ENCODE measurements around the gene MTA1.

The MTA1 gene

DNA sequence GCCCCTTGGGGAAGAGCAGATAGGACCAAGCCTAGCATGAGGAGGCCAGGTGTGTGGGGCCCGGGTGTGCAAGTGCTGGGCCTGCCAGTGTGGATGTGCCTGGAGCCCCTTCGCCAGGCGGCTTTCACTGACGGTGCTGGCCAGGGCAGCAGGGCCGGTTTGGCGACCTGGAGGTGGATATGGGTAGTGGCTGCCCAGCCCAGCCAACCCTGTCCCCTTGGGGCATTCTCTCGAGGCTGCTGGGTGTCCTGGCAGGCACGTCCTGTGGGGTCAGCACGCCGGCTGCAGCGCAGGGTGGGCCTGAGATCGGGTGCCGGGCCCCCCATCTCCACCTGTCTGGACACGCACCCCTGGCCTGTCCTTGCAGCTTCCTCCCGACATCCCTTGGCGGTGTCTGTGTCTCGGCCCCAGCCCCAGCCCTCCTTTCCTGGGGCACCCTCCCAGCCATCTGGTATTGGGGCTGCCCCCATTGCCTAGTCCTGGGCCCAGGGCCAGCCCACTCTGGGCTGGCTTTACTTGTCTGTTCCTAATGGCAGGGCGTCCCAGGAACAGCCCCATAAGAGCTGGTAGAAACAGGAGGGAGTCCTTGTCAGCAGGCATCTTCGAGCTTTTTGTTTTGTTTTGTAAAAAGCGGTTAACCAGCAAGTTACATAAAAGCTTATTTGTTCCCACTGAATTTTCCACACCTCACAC lies 47.8 kb downstream of the MTA1 start:
- Histone ChIP-seq H3K27me3 (ENCODE audit: insufficient read depth, insufficient read length) (no peaks in the 10 kb centered on the region), H3K9ac (ENCODE audit: insufficient read length, low read depth) (no peak overlapping the region), H3K4me1 (ENCODE audit: insufficient read depth, insufficient read length) (peaks cover 19% of the 10 kb centered on the region), H3K9me3 (ENCODE audit: insufficient read depth, low read length) (no peaks in the 10 kb centered on the region), H3K36me3 (ENCODE audit: insufficient read depth, insufficient read length, low read length) (peaks cover 70% of the 10 kb centered on the region), H3K4me3 (ENCODE audit: insufficient read length, low read depth) (no peak overlapping the region)
- no peak for TF ChIP-seq SUZ12 (IDR thresholded peaks at IDR 0.05; ENCODE audit: extremely low read depth, insufficient read depth, insufficient read length)
- TF ChIP-seq YY1 (IDR thresholded peaks at IDR 0.05; ENCODE audit: insufficient read depth, insufficient read length), result no peak
- TF ChIP-seq ZNF274 (IDR thresholded peaks at IDR 0.05; ENCODE audit: low read depth, low read length), result no peak
- DNase-seq (ENCODE audit: low read depth, low spot score), result no peak

DNA sequence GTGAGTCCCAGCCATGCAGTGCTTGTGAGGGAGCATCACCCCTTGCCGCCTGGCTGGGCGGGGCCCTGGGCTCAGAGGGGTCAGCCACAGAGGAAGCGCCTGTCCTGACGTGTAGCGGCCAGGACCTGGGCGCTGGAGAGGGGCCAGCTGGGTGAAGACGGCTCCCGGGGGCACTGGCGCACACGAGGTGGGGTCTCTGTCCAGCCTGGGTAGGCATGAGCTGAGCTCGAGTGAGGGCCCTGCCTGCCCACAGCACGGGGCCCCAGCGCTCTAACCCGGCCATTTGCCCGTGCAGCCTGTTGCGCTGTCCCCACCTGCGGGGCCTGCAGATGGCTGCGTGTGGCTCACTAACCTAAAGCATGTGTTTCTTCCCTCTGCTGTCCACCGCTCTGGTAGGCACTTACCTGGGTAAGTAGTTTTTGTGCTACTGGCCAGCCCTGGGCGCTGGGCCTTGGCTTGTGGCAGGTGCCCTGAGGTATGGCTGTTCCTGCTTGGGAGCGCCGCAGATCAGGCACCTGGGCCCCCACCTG lies 48.4 kb downstream of the MTA1 start:
- Histone ChIP-seq H3K4me1 (ENCODE audit: insufficient read depth, insufficient read length) (peaks cover 22% of the 10 kb centered on the region), H3K36me3 (ENCODE audit: insufficient read depth, insufficient read length, low read length) (peaks cover 67% of the 10 kb centered on the region), H3K4me3 (ENCODE audit: insufficient read length, low read depth) (no peak overlapping the region), H3K27me3 (ENCODE audit: insufficient read depth, insufficient read length) (no peaks in the 10 kb centered on the region), H3K9ac (ENCODE audit: insufficient read length, low read depth) (no peak overlapping the region), H3K9me3 (ENCODE audit: insufficient read depth, low read length) (no peaks in the 10 kb centered on the region)
- DNase-seq (ENCODE audit: low read depth, low spot score), result no peak
- no peak for TF ChIP-seq YY1 (IDR thresholded peaks at IDR 0.05; ENCODE audit: insufficient read depth, insufficient read length)
- TF ChIP-seq SUZ12 (IDR thresholded peaks at IDR 0.05; ENCODE audit: extremely low read depth, insufficient read depth, insufficient read length), result no peak
- TF ChIP-seq ZNF274 (IDR thresholded peaks at IDR 0.05; ENCODE audit: low read depth, low read length), result no peak

- Histone ChIP-seq H3K9me3 (ENCODE audit: insufficient read depth, low read length) (no peaks in the 10 kb centered on the region), H3K36me3 (ENCODE audit: insufficient read depth, insufficient read length, low read length) (peaks cover 60% of the 10 kb centered on the region), H3K27me3 (ENCODE audit: insufficient read depth, insufficient read length) (no peaks in the 10 kb centered on the region), H3K4me3 (ENCODE audit: insufficient read length, low read depth) (no peak overlapping the region), H3K4me1 (ENCODE audit: insufficient read depth, insufficient read length) (peaks cover 27% of the 10 kb centered on the region), H3K9ac (ENCODE audit: insufficient read length, low read depth) (no peak overlapping the region)
- no peak for TF ChIP-seq SUZ12 (IDR thresholded peaks at IDR 0.05; ENCODE audit: extremely low read depth, insufficient read depth, insufficient read length)
- no peak for TF ChIP-seq ZNF274 (IDR thresholded peaks at IDR 0.05; ENCODE audit: low read depth, low read length)
- no peak for TF ChIP-seq YY1 (IDR thresholded peaks at IDR 0.05; ENCODE audit: insufficient read depth, insufficient read length)
- DNase-seq (ENCODE audit: low read depth, low spot score), result no peak
These were observed 49.1 kb downstream of the MTA1 start for GRCh38 chr14:105468621-105469241.

DNA sequence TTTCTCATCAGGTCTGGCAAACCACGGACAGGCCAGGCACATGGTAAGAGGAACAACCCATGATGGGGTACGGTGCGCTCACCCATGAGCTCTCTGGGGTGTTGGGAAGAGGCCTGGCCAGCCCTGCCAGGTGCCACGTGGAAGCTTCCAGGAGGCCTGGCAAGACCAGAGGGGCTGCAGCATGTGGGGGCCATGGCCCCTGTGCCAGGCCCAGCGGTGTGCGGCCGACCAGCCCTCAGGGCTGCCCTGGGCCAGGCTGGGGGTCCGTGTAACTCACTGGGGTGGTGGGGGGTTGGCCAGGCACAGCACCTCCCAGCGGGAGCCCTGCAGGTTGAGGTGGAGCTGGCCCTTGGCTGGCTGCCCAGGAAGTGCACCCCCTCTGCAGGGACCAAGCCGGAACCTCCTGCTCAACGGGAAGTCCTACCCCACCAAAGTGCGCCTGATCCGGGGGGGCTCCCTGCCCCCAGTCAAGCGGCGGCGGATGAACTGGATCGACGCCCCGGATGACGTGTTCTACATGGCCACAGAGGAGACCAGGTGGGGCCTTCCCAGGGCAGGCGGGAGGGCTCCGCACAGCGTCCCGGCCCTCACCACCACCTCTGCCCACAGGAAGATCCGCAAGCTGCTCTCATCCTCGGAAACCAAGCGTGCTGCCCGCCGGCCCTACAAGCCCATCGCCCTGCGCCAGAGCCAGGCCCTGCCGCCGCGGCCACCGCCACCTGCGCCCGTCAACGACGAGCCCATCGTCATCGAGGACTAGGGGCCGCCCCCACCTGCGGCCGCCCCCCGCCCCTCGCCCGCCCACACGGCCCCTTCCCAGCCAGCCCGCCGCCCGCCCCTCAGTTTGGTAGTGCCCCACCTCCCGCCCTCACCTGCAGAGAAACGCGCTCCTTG lies 50.1 kb downstream of the MTA1 start:
- Histone ChIP-seq H3K36me3 (ENCODE audit: insufficient read depth, insufficient read length, low read length) (peaks cover 51% of the 10 kb centered on the region), H3K4me3 (ENCODE audit: insufficient read length, low read depth) (no peak overlapping the region), H3K9ac (ENCODE audit: insufficient read length, low read depth) (no peak overlapping the region), H3K9me3 (ENCODE audit: insufficient read depth, low read length) (no peaks in the 10 kb centered on the region), H3K4me1 (ENCODE audit: insufficient read depth, insufficient read length) (peaks cover 27% of the 10 kb centered on the region), H3K27me3 (ENCODE audit: insufficient read depth, insufficient read length) (no peaks in the 10 kb centered on the region)
- TF ChIP-seq ZNF274 (IDR thresholded peaks at IDR 0.05; ENCODE audit: low read depth, low read length) (no peak), YY1 (IDR thresholded peaks at IDR 0.05; ENCODE audit: insufficient read depth, insufficient read length) (no peak), SUZ12 (IDR thresholded peaks at IDR 0.05; ENCODE audit: extremely low read depth, insufficient read depth, insufficient read length) (no peak)
- no peak for DNase-seq (ENCODE audit: low read depth, low spot score)

GRCh38 chr14:105470350-105471296 lies 51.0 kb downstream of the MTA1 start:
- Histone ChIP-seq H3K4me3 (ENCODE audit: insufficient read length, low read depth) (no peak overlapping the region), H3K36me3 (ENCODE audit: insufficient read depth, insufficient read length, low read length) (peaks cover 44% of the 10 kb centered on the region), H3K9ac (ENCODE audit: insufficient read length, low read depth) (peak overlapping the region; percentile 8), H3K9me3 (ENCODE audit: insufficient read depth, low read length) (no peaks in the 10 kb centered on the region), H3K4me1 (ENCODE audit: insufficient read depth, insufficient read length) (peaks cover 19% of the 10 kb centered on the region), H3K27me3 (ENCODE audit: insufficient read depth, insufficient read length) (no peaks in the 10 kb centered on the region)
- TF ChIP-seq SUZ12 (IDR thresholded peaks at IDR 0.05; ENCODE audit: extremely low read depth, insufficient read depth, insufficient read length) (no peak), YY1 (IDR thresholded peaks at IDR 0.05; ENCODE audit: insufficient read depth, insufficient read length) (no peak), ZNF274 (IDR thresholded peaks at IDR 0.05; ENCODE audit: low read depth, low read length) (no peak)
- no peak for DNase-seq (ENCODE audit: low read depth, low spot score)

GRCh38 chr14:105471297-105471821 lies 51.7 kb downstream of the MTA1 start:
- TF ChIP-seq YY1 (IDR thresholded peaks at IDR 0.05; ENCODE audit: insufficient read depth, insufficient read length) (no peak), SUZ12 (IDR thresholded peaks at IDR 0.05; ENCODE audit: extremely low read depth, insufficient read depth, insufficient read length) (no peak), ZNF274 (IDR thresholded peaks at IDR 0.05; ENCODE audit: low read depth, low read length) (no peak)
- Histone ChIP-seq H3K9ac (ENCODE audit: insufficient read length, low read depth) (no peak overlapping the region), H3K27me3 (ENCODE audit: insufficient read depth, insufficient read length) (no peaks in the 10 kb centered on the region), H3K9me3 (ENCODE audit: insufficient read depth, low read length) (no peaks in the 10 kb centered on the region), H3K4me1 (ENCODE audit: insufficient read depth, insufficient read length) (peaks cover 19% of the 10 kb centered on the region), H3K4me3 (ENCODE audit: insufficient read length, low read depth) (no peak overlapping the region), H3K36me3 (ENCODE audit: insufficient read depth, insufficient read length, low read length) (peaks cover 38% of the 10 kb centered on the region)
- DNase-seq (ENCODE audit: low read depth, low spot score), result no peak
